GM21367 (cell line): ENCODE results near the gene STAT1.
"Not testable (repeated sequence)": the region's sequence is repeated elsewhere in the genome, so short reads cannot be mapped to it uniquely, and the experiment has no call there.

Experiments
- ATAC-seq: cut with Tn5 transposase; IDR thresholded peaks from one replicate; pipeline ENCODE4 v1.9.1; 2021; ENCODE audit not compliant: unreplicated experiment

The STAT1 gene

GRCh38 chr2:190965580-190966222 is 48.3 kb downstream of the STAT1 start:
- no peak for ATAC-seq

DNA sequence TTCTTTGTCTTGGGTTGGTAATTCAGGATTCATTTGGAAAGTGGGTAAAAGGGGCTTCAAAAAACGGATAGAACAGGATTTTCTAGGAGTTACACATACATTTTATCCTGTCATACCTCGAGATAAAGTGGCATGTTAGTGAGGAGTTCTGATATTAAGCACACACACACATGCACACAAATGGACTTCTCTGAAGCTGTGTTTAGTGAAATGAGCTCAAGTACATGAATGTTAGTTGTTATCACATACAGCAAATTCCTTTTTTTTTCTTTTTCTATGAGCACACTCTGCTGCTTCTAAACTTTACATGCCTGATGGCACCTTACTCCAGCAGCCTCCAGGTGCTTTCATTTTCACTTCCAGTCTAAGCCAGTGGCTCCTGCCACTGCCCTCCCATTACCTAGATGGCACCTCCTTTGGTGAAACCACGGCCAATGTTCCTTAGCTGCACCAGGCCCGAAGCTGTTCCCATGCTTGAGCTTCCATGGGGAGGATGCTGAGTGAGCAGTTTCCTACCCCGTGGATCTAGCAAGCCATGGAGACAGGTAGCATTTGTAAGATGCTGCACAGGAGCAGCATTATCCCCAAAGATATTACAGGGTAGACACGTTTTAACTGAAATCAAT is 49.7 kb downstream of the STAT1 start:
- no peak for ATAC-seq

GRCh38 chr2:190963088-190963487 is 50.9 kb downstream of the STAT1 start:
- ATAC-seq: no peak

GRCh38 chr2:190961918-190962487 is 52.0 kb downstream of the STAT1 start:
- ATAC-seq: no peak

- not testable (repeated sequence) for ATAC-seq
Measured at GRCh38 chr2:190961117-190961516, 52.9 kb downstream of the STAT1 start.

GRCh38 chr2:190959911-190960788 is 53.8 kb downstream of the STAT1 start:
- ATAC-seq: no peak

GRCh38 chr2:190953257-190953656 is 60.7 kb downstream of the STAT1 start:
- ATAC-seq: no peak

DNA sequence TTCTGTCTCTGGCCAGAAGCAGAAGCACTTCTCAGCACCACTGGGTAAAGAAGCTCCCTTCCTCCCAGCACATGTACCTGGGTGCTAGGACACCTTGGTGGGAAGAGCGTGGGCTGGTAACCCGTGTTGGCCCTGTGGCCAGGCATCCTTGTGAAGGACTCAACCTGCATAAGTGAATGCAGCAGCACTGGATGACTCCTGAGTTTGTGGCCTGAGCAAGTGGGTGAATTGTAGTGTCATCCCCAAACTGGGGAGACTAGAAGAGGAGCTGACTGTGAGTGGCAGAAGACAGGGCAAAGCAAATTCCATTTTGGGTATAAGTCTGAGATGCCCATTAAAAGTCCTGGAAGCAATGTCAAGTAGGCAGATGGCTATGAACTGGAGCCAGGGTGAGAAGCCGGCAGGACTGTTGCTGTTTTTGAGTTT is 63.4 kb downstream of the STAT1 start:
- no peak for ATAC-seq

GRCh38 chr2:190948671-190949070 is 65.3 kb downstream of the STAT1 start:
- no peak for ATAC-seq

DNA sequence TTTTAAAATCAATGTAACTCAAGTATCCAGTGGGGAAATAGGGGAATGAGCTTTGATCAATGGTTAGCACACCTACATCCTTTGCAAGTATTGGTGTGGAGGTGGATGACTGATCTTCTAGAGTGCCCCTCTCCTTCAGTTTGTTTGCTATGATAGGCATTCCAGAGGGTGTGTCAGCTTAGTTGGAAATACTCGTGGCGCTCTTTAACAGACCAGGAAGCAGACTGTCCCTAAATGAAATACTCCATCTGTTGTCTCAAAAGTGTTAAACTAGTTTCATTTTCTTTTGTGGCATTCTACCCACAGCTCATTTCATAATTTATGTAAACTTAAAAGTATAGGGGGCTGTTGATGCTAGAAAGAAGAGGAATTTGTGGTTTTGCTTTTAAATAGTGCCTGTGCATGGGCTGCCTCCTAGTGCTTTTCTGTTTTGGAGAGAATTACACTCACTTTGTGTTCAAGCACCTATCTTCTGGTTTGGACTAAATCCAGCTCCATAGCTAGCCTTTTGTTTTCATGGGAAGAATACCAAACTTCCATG is 66.2 kb downstream of the STAT1 start:
- peak; percentile 73 for ATAC-seq

DNA sequence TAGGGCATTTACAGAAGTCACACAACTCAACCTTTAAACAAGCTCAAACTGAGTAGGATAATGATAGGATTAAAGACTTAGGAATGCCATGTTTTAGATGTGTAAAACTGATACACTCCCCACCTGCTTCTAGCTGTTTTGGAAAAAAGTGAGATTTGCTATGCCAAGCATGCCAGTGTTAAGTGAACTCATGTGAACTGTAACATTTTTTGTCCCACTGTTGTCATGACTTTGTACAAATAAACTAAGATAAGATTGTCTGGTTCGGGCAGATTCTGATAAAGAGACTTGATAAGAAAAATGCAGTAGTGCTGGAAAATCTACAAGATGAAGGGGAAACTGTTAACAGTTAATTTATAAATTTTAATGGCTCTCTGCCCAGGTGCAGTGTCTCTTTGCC is 66.8 kb downstream of the STAT1 start:
- no peak for ATAC-seq

DNA sequence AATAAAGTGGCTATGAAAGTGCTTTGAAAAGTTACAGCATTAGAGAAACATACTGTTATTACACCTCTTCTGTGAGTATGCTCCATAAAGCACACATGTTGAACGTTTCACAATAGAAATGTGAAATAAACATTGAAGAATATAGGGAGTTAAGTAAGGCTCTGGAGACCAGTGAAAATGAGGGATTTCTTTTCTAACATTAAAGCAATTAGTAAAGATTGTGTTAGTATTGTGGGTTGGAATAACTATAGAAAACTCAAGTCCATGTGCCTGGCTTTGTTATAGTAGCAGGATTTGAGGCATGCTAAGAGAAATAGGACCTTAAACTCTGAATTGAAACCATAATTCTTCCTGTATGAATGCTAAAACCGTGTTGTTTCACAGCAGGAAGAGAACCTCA is 70.3 kb downstream of the STAT1 start:
- ATAC-seq: no peak

DNA sequence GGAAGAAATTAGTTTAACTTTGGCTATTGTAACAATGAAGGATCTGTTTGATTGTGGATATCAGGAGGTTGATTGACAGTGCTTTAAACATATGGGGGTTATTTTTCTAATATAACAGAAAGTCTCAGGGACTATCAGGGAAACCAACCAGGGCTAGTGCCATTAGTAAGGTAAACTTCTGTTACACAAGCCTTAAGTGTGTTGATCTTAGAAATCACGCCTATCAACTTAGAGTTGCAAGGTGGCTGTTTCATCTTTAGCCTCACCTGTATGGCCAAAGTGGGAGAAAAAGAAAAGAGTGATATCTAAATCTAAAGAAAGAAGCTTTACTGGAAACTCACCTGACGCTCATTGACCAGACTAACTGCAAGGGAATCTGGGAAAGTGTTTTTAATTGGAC is 71.3 kb downstream of the STAT1 start:
- no peak for ATAC-seq

- no peak for ATAC-seq
Measured at GRCh38 chr2:190941571-190941970, 72.4 kb downstream of the STAT1 start.

DNA sequence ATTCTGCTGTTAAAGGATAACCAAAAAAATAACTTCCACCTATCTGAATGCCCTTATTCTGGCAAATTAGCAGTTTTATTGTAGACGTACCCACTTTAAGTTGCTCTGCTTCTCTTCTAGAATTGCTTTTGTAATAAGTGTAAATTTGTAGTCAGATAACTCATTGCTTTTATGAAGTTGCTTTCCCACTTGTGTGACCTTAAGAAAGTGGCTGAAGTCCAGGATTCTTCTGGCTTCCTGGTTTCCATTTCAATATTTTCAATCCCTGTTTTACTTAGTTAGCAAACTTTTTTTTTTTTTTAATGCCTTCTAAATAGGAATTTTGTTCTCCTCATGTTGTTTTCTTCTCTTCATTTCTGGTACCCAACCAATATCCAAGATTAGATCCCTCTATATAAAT is 73.5 kb downstream of the STAT1 start:
- no peak for ATAC-seq

DNA sequence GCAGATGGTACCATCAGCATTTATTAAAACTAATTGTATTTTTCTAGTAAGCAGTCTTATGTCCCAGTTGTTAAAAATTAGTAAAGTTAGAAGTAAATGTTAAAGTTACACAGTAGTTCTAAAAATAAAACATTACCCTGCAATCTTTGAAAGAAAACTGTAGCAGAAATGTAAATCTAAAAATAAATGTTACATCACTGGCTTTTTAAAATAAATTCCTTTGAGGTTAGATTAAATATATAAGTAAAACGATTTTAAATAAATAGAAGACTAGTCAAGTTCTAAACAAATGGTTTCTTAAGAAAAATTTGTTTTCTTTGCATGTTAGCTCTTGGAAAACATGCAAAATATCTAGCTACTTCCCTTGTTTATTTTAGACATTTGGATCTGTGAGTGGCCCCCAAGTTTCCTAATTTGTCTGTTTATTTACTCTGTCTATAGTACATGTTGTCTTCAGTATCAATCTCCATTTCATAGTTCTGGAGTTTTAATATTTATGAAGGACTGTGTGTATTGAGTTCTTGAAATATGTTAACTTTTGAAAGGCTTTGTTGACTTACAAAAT is 75.1 kb downstream of the STAT1 start:
- no peak for ATAC-seq

GRCh38 chr2:190935054-190935453 is 78.9 kb downstream of the STAT1 start:
- ATAC-seq: no peak

DNA sequence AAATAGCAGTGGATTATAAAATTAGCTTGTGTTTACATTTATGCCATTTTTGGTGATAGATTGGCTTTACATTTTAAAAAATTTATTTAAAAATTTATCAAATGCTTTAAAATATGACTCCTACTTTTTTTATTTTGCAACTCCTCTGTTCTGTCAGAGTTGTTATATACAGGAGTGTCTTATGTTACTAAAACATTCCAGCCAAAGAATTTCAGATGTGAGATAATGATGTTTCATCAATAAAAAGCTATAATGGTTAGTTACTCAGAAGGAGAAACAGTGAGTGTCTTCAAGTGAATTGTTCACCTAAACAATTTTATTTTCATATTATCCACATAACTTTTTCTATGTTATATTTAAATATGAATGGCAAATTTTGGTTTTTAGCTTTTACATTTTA is 80.6 kb downstream of the STAT1 start:
- no peak for ATAC-seq

GRCh38 chr2:190932514-190932913 is 81.5 kb downstream of the STAT1 start:
- ATAC-seq: no peak

DNA sequence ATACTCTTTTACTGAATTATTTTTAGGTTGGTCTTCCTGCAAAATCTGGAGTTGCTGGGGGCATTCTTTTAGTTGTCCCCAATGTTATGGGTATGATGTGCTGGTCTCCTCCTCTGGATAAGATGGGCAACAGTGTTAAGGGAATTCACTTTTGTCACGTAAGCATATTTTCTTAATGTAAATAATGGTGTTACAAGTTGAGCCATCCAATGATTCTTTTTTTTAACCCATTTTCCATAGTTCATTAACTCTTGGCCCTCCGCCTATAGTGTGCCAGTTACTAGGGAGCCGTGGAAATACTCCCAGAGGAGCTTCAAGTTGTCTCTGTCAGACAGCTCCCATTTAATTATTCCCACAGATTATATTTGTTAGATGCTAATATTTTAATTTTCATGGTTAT is 83.6 kb downstream of the STAT1 start:
- ATAC-seq: no peak

DNA sequence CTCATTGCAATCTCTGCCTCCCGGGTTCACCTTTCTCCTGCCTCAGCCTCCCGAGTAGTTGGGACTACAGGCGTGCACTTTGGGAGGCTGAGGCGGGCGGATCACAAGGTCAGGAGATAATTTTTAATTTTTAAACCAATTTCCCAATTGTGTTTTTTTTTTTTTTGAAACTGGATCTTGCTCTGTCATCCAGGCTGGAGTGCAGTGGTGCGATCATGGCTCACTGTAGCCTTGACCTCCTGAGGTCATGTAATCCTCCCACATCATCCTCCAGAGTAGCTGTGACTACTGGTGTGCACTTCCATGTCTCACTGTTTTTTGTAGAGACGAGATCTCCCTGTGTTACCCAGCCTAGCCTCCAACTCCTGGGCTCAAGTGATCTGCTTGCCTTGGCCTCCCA is 84.1 kb downstream of the STAT1 start:
- ATAC-seq: no peak
